Stimulated activated CD4-positive, alpha-beta T cell treated with anti-CD3 and anti-CD28 coated beads, Interleukin-15, amount 100 ng/mL, for 48 hours (primary cell): ENCODE measurements around the gene MED19.
"Not testable (repeated sequence)": the region's sequence is repeated elsewhere in the genome, so short reads cannot be mapped to it uniquely, and the experiment has no call there.

Experiments
- DNase-seq, 2 donors: peaks; one replicate each; pipeline ENCODE4 v3.0.0-alpha.2; 2020; ENCODE audit warnings: low read depth in 2 of 2

Gene MED19

GRCh38 chr11:57711414-57712255 lies at the start of gene MED19:
MED19 (minus strand) TSS chr11:57712215; CDS start chr11:57712179, 36 bp downstream.
- peak; percentile 66 for DNase-seq

- DNase-seq, result no peak
Observed at GRCh38 chr11:57758174-57758573, 46.2 kb upstream of the MED19 start.

GRCh38 chr11:57752954-57753353 lies 40.9 kb upstream of the MED19 start:
- DNase-seq, result no peak

GRCh38 chr11:57751676-57752253 lies 39.8 kb upstream of the MED19 start, which contains the start of gene BTBD18:
BTBD18 (minus strand) TSS chr11:57751819; CDS start chr11:57751188, 631 bp downstream.
- no peak for DNase-seq

GRCh38 chr11:57751176-57751575 lies 39.2 kb upstream of the MED19 start:
- DNase-seq, result no peak

GRCh38 chr11:57746920-57747319 lies 34.9 kb upstream of the MED19 start:
- no peak for DNase-seq

GRCh38 chr11:57745206-57745605 lies 33.2 kb upstream of the MED19 start:
- no peak for DNase-seq

- no peak for DNase-seq
Observed at GRCh38 chr11:57744357-57744756, 32.3 kb upstream of the MED19 start.

- no peak for DNase-seq
Observed at GRCh38 chr11:57742087-57742452, 30.1 kb upstream of the MED19 start.

GRCh38 chr11:57741132-57742086 lies 29.4 kb upstream of the MED19 start, which contains the start of gene SELENOH:
SELENOH (plus strand) TSS chr11:57741491; CDS start chr11:57741596, 105 bp downstream.
- DNase-seq, result peak; percentile 96 to 98

- no peak for DNase-seq
Observed at GRCh38 chr11:57735619-57736298, 23.7 kb upstream of the MED19 start.

GRCh38 chr11:57732661-57733060 lies 20.6 kb upstream of the MED19 start:
- no peak for DNase-seq

GRCh38 chr11:57729479-57729878 lies 17.5 kb upstream of the MED19 start:
- DNase-seq, result no peak

- no peak for DNase-seq
Observed at GRCh38 chr11:57728829-57729228, 16.8 kb upstream of the MED19 start.

GRCh38 chr11:57727185-57727584 lies 15.2 kb upstream of the MED19 start:
- no peak for DNase-seq

- not testable (repeated sequence) for DNase-seq
Observed at GRCh38 chr11:57716726-57717125, 4.7 kb upstream of the MED19 start.

GRCh38 chr11:57713835-57714234 lies 1.8 kb upstream of the MED19 start:
- DNase-seq, result no peak

- peak; percentile 79 to 88 for DNase-seq
Observed at GRCh38 chr11:57712256-57713150, 488 bp upstream of the MED19 start, which contains the start of gene TMX2. TMX2 (plus strand) TSS chr11:57712593; CDS start chr11:57712619, 26 bp downstream.

- no peak for DNase-seq
Observed at GRCh38 chr11:57709802-57710367, 2.1 kb downstream of the MED19 start.

GRCh38 chr11:57705432-57705831 lies 6.6 kb downstream of the MED19 start:
- DNase-seq, result not testable (repeated sequence)
